AG04449 (cell line): ENCODE results near the gene ISYNA1.
A peak's percentile ranks its signal among the peaks of the same experiment; 100 is the strongest.

ENCODE experiments used
- CTCF ChIA-PET: fragments of 350-600 bp; formaldehyde crosslinking; extraction: SDS; loops from one replicate; lab custom pipeline; 2021; ENCODE audit warnings: antibody characterized with exemption; lab: Yijun Ruan, JAX
- POLR2A ChIA-PET: fragments of 400-600, 350-600 bp; formaldehyde crosslinking; extraction: SDS; loops from one replicate; lab custom pipeline; 2020; ENCODE audit warnings: antibody characterized with exemption, inconsistent platforms; lab: Yijun Ruan, JAX
- DNase-seq: peaks from one replicate; pipeline ENCODE4 v3.0.0-alpha.2; 2010; ENCODE audit warnings: low read depth, low spot score
- H3K4me3 ChIP-seq: 2 replicates; pipeline ENCODE4 v1.5.1; 2011; ENCODE audit warnings: low read depth, mild to moderate bottlenecking, control low read depth, low read length
- CTCF ChIP-seq: IDR thresholded peaks from one replicate; pipeline ENCODE4 v1.5.1; 2011; ENCODE audit warnings: mild to moderate bottlenecking, moderate library complexity, low read length, control low read depth, inconsistent platforms; ENCODE audit not compliant: insufficient read depth; ENCODE audit errors: missing control alignments

The ISYNA1 gene

GRCh38 chr19:18425515-18426415, 12.2 kb downstream of the ISYNA1 start:
- peak; percentile 23 for TF ChIP-seq CTCF
- no peak overlapping the region for H3K4me3 ChIP-seq
- no peak for DNase-seq
- ChIA-PET POLR2A (interaction anchor here (0.6 to 1.0 kb wide), 2 partner anchors 9 to 10 kb away, joined by 3 read pairs; no protein-coding TSS in a partner anchor), CTCF (interaction anchor here (0.6 to 2.0 kb wide), 7 partner anchors 8 to 422 kb away, joined by 3 to 6 read pairs (median 3); no protein-coding TSS in a partner anchor)

GRCh38 chr19:18424890-18425514, 12.9 kb downstream of the ISYNA1 start:
- no peak for DNase-seq
- TF ChIP-seq CTCF = no peak
- ChIA-PET CTCF (interaction anchor here (0.6 to 2.0 kb wide), 6 partner anchors 14 to 423 kb away, joined by 3 to 6 read pairs (median 3); no protein-coding TSS in a partner anchor), POLR2A (interaction anchor here (1.0 kb wide), 1 partner anchor 9 kb away, joined by 3 read pairs; no protein-coding TSS in a partner anchor)
- H3K4me3 ChIP-seq = no peak overlapping the region

GRCh38 chr19:18424122-18424889, 13.6 kb downstream of the ISYNA1 start:
- POLR2A ChIA-PET = interaction anchor here (1.0 kb wide), 1 partner anchor 10 kb away, joined by 3 read pairs; no protein-coding TSS in a partner anchor
- DNase-seq = no peak
- TF ChIP-seq CTCF = no peak
- CTCF ChIA-PET = interaction anchor here (1.2 to 2.0 kb wide), 2 partner anchors 13 to 145 kb away, joined by 4 to 6 read pairs; no protein-coding TSS in a partner anchor
- no peak overlapping the region for H3K4me3 ChIP-seq

- POLR2A ChIA-PET = interaction anchor here (1.0 kb wide), 1 partner anchor 11 kb away, joined by 3 read pairs; no protein-coding TSS in a partner anchor
- CTCF ChIA-PET = interaction anchor here (1.2 to 2.0 kb wide), 2 partner anchors 13 to 144 kb away, joined by 4 to 6 read pairs; no protein-coding TSS in a partner anchor
- H3K4me3 ChIP-seq = no peak overlapping the region
- no peak for DNase-seq
- no peak for TF ChIP-seq CTCF
These were observed 14.5 kb downstream of the ISYNA1 start for GRCh38 chr19:18423258-18424020.

GRCh38 chr19:18422530-18423191, 15.3 kb downstream of the ISYNA1 start:
- TF ChIP-seq CTCF = no peak
- DNase-seq = no peak
- POLR2A ChIA-PET = interaction anchor here (1.1 kb wide), 1 partner anchor 13 kb away, joined by 4 read pairs; no protein-coding TSS in a partner anchor
- CTCF ChIA-PET = interaction anchor here (1.0 to 1.8 kb wide), 2 partner anchors 9 to 28 kb away, joined by 3 to 7 read pairs; no protein-coding TSS in a partner anchor
- H3K4me3 ChIP-seq = no peak overlapping the region
